ENCODE measurements around the gene MRPL34.

The MRPL34 gene

GRCh38 chr19:17304386-17305215 lies 1.1 kb upstream of the MRPL34 start:
- peak overlapping the region in 14 of 21 experiments; percentile 75 to 94 (median 90) for H3K27ac ChIP-seq
- peak overlapping the region in 1 of 7 experiments; percentile 50 for H3K4me3 ChIP-seq

GRCh38 chr19:17305216-17305516 lies 506 bp upstream of the MRPL34 start:
- H3K4me3 ChIP-seq = peak overlapping the region; percentile 47 to 72 (median 57)
- peak overlapping the region in 16 of 21 experiments; percentile 68 to 94 (median 88) for H3K27ac ChIP-seq

GRCh38 chr19:17306285-17306714 lies 628 bp downstream of the MRPL34 start:
- peak overlapping the region in 20 of 21 experiments; percentile 68 to 94 (median 88) for H3K27ac ChIP-seq
- peak overlapping the region; percentile 47 to 72 (median 57) for H3K4me3 ChIP-seq

- H3K27ac ChIP-seq = no peak overlapping the region
- no peak overlapping the region for H3K4me3 ChIP-seq
These were observed 2.3 kb downstream of the MRPL34 start for GRCh38 chr19:17307876-17308377.

- H3K27ac ChIP-seq = peak within 1 kb of the TSS; percentile 65 to 96 (median 88)
These were observed 3.7 kb downstream of the MRPL34 start, which contains the start of gene DDA1 for GRCh38 chr19:17309198-17309964. DDA1 (plus strand) TSS chr19:17309563; CDS start chr19:17309655, 92 bp downstream.

GRCh38 chr19:17309965-17310461 lies 4.3 kb downstream of the MRPL34 start:
- Histone ChIP-seq H3K4me3 (peak overlapping the region; percentile 61 to 97 (median 90)), H3K27ac (peak overlapping the region; percentile 65 to 96 (median 88))

More at GRCh38 chr19:17309198-17309964, 3.7 kb downstream of the MRPL34 start, which contains the start of gene DDA1:
- H3K4me3 ChIP-seq = peak within 1 kb of the TSS; percentile 61 to 97 (median 90)

- Histone ChIP-seq H3K4me3 (no peak overlapping the region), H3K27ac (peak overlapping the region in 2 of 21 experiments; percentile 22 to 49)
These were observed 6.0 kb downstream of the MRPL34 start for GRCh38 chr19:17311455-17312188.

- Histone ChIP-seq H3K27ac (peak overlapping the region in 2 of 21 experiments; percentile 22 to 49), H3K4me3 (no peak overlapping the region)
These were observed 6.8 kb downstream of the MRPL34 start for GRCh38 chr19:17312189-17313113.

GRCh38 chr19:17314007-17314593 lies 8.4 kb downstream of the MRPL34 start:
- Histone ChIP-seq H3K4me3 (no peak overlapping the region), H3K27ac (no peak overlapping the region)

- Histone ChIP-seq H3K4me3 (no peak overlapping the region), H3K27ac (no peak overlapping the region)
These were observed 13.3 kb downstream of the MRPL34 start for GRCh38 chr19:17318966-17319365.

- H3K4me3 ChIP-seq = no peak overlapping the region
These were observed 14.0 kb downstream of the MRPL34 start for GRCh38 chr19:17319473-17320238.

GRCh38 chr19:17320435-17320834 lies 14.8 kb downstream of the MRPL34 start:
- no peak overlapping the region for H3K4me3 ChIP-seq
- no peak overlapping the region for H3K27ac ChIP-seq

More at GRCh38 chr19:17319473-17320238, 14.0 kb downstream of the MRPL34 start:
- no peak overlapping the region for H3K27ac ChIP-seq

- Histone ChIP-seq H3K27ac (peak overlapping the region in 3 of 21 experiments; percentile 7 to 20 (median 17)), H3K4me3 (no peak overlapping the region)
These were observed 16.2 kb downstream of the MRPL34 start for GRCh38 chr19:17321655-17322489.

GRCh38 chr19:17322854-17323253 lies 17.2 kb downstream of the MRPL34 start:
- Histone ChIP-seq H3K27ac (no peak overlapping the region), H3K4me3 (no peak overlapping the region)

- H3K27ac ChIP-seq = peak overlapping the region in 5 of 21 experiments; percentile 12 to 56 (median 49)
- peak overlapping the region in 1 of 7 experiments; percentile 19 for H3K4me3 ChIP-seq
These were observed 17.8 kb downstream of the MRPL34 start for GRCh38 chr19:17323300-17323963.

- Histone ChIP-seq H3K27ac (peak overlapping the region in 6 of 21 experiments; percentile 12 to 57 (median 52)), H3K4me3 (peak overlapping the region in 1 of 7 experiments; percentile 19)
These were observed 18.3 kb downstream of the MRPL34 start for GRCh38 chr19:17323964-17324332.
